Measurements from ENCODE around the gene SHROOM2.
A peak's percentile ranks its signal among the peaks of the same experiment; 100 is the strongest.

SHROOM2 gene

DNA sequence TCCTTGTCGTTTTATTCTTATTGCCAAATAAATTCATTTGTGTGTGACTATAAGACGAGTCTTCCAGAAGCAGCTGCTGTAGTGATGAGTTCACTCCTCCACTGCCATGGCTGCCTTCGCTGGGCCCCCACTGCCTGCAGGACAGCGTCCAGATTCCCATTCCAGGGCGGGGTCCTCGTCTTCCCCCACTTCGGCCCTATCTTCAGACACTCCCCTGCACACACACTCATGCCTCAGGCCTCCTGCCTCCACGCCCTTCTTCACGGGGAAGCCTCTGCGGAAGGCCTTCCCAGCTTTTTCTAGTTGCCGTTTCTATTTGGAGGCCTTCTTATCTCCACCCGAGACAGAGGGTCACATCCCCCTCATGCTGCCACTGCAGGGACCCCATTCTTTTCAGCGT is 80.4 kb downstream of the SHROOM2 start:
- no peak for DNase-seq (ENCODE audit: low spot score)

DNA sequence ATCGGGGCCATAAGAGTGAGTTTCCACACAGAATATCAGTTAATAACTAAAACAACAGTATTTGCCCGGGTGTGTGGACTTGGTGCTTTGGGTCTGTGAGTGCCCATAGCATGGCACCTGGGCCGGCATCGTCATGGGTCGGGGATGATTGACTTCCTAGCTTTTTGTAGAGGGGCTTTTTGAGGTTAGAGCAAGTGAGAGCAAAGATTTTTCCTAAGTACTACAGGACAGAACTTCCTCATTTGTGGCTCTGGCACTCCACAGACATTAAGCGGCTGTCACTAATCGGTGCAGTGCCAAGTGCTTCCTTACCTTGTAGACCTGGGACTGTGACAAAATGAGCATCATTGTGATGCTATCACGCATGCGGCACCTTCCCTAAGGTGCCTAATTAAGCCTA is 81.0 kb downstream of the SHROOM2 start:
- DNase-seq (ENCODE audit: low spot score): no peak

DNA sequence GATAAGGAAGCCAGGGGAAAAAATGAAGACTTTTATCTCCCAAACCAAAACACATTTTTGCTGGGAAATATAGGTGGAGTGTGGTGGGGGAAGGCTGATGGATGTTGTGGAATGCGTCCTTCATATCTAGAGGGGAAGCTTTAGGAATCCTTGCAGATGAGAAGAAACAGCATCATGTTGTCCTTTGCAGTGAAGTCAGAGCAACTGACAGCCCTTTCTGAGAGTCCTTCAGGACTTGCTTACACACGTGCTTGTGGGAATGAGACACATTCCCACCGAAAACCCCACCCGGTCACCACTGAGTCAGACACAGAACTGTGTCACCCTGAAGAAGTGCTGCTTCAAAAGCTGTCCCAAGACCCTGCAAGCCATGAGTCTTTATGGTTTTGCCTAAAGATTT is 81.5 kb downstream of the SHROOM2 start:
- DNase-seq (ENCODE audit: low spot score): no peak

DNA sequence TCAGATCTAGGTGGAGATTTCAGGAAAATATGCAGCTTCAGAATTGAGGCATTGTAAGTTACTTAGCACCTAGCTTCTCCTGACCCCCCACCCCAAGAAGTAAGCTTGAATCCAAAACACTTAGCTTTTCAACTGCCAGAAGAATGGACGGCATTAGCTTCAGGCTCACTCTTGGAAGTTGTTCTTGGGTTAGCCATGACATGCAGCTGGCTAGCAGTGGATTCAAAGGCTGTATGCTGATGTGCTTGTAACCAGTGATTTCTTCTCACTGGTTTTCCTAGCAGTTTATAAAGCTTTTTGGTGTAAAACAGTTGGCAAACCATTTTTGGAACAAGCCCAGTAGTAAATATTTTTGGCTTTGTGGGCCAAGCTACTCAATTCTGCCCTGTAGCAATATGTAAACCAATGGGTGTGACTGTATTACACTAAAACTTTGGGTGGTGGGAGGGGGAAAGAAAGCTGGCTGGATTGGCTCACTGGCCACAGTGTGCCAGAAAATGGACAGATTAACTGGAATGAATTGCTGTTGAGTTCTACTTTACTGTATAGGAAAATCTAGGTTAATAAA is 85.6 kb downstream of the SHROOM2 start:
- no peak for DNase-seq (ENCODE audit: low spot score)

DNA sequence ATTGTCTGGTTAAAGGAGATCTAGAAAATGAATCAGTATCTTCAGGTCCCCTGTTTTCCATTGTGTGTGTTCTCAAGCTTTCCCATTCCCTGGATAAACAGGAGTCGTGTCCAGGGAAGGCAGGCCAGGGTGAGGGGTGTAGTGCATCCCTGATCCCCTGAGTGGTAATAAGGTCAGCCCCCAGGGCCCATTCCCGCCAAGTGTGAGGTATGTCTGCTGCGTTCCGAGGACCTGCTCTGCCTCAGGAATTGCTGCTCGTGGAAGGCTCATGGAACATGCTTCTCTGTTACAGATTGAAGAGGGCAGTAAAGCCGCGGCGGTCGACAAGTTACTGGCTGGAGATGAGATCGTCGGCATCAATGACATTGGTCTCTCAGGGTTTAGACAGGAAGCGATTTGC is 87.1 kb downstream of the SHROOM2 start:
- no peak for DNase-seq (ENCODE audit: low spot score)

DNA sequence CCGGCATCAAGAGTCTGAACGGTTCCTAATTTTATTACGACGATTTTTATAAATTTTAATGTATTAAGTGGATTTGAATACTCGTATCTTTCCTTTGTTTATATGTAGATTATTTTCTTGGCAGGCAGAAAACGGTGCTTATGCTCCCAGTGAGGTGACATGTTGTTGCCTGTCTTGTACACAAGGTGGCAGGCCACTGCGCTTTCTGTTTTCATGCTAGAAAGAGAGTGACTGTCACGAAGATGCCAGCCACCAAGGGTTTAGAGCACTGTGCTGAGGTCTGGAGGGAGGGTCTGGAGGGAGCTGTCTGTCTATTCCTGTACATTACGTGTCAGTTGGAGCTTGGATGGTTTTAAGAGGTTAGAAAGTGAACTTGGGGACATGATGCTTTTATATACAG is 87.7 kb downstream of the SHROOM2 start:
- peak; percentile 15 for DNase-seq (ENCODE audit: low spot score)

DNA sequence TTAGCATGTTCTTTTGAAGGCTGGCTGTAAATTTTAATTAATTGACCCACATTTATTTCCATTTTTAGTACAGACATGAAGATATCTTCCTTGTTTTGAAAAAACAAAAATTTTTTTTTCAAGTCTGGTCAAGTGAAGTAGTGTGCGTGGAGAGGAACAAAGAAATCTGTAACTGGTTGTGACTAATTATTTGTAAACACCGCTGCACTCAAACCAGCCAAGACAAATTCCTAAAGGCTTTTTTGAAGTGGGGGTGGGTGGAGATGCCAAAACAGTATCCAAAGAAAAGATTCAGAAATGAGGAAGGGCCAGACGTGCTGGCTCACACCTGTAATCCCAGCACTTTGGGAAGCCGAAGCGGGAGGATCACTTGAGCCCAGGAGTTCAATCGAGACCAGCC is 88.3 kb downstream of the SHROOM2 start:
- no peak for DNase-seq (ENCODE audit: low spot score)

DNA sequence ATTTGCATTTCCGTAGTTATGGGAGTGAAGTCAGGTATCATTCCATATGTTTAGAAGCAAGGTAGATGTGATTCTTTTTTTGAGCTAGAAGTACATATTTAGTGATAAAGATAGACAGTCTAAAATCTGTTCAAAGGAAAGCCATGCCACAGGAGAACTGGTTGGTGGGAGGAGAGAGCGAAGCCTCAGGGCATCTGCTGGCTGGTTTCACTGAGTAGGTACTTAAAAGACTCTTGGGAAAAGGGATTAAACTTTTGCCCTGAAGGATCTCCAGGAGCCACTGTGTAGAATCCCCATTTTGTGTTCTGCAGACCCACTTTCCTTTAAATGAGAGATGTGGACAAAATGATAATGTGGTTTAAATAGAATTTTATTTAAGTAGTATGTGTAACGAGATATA is 89.6 kb downstream of the SHROOM2 start:
- DNase-seq (ENCODE audit: low spot score): no peak

DNA sequence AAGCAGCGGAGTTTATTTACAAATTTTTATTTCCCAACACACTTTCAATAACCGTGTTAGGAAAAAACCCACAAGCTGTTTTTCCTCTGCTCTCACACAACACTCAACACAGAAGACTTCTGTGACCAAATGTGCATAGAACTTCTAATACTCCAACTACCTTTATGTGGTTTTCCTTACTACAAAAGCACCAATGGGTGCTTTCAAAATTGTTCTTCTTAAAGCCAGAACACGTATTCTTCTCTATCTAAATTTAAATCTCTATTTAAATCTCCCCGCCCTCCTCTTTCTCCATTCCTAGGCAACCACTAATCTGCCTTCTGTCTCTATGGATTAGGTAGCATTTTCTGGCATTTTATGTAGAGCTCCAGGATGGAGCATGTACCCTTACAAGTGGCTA is 90.0 kb downstream of the SHROOM2 start:
- no peak for DNase-seq (ENCODE audit: low spot score)

DNA sequence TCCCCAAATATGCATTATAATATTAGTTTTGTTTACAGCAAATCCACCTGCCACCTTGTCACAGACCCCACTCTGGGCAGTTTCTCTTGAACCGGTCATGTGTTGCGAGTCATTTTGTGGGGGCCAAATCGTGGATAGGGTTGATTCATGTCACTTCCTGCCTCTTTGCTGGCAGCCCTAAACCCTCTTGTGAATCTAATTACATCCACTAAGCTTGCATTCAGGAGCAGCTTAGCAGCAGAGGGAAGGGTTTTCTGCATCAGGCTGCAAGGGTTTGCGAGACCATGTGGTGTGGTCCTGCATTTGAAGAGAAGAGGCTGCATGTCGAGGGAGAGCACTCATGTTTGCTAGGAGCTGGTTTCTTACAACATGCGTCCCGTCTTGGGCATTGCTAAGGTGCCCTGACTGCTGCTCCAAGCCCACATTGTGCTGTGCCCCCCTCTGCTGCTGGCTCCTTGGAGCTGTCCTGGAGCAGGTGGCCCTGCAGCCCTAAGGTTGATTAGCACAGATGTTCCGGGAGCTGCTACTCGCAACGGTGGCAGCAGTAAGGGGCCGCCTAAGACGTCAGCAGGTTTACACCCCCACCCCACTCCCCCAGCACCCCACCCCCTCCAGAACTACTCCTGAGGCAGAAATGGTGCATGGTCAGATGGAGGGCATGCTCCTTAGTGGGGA is 92.1 kb downstream of the SHROOM2 start:
- no peak for DNase-seq (ENCODE audit: low spot score)

DNA sequence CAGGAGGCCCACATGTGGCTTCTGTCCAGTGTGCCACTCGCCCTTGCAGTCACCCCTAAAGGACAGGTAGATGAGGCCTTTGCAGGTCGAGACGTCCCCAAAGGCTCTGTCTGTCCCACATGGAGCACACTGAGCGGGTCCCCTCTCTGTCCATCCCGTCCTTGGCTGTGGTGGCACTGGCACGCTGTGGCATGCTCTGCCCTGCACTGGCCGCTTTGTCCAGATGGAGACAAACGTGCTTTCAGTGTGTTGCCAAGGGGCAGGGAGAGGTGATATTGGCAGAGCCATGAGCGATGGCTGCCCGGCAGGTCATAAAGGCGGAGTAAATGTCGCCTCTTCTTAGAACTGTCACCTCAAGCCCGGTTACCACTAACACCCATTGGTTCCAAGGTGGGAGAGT is 94.0 kb downstream of the SHROOM2 start:
- no peak for DNase-seq (ENCODE audit: low spot score)

DNA sequence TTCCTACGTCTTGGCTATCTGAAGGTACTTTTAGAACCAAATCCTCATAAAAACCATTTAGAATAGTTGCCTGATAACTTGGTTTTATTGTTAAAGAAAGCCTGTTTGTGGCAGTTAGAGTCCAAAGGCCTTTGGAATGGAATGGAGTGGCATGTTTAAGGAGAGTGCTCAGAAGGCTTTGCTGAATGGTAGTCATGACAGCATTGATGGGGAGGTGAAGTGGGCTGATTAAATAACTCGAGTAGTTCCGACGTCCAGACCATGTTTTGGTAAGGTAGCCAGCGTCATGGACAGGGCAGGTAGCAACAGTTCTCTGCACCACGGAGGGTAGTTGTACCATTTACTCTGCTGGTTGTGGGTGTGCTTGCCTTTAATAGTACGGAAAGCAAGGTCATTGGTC is 94.6 kb downstream of the SHROOM2 start:
- DNase-seq (ENCODE audit: low spot score): no peak

DNA sequence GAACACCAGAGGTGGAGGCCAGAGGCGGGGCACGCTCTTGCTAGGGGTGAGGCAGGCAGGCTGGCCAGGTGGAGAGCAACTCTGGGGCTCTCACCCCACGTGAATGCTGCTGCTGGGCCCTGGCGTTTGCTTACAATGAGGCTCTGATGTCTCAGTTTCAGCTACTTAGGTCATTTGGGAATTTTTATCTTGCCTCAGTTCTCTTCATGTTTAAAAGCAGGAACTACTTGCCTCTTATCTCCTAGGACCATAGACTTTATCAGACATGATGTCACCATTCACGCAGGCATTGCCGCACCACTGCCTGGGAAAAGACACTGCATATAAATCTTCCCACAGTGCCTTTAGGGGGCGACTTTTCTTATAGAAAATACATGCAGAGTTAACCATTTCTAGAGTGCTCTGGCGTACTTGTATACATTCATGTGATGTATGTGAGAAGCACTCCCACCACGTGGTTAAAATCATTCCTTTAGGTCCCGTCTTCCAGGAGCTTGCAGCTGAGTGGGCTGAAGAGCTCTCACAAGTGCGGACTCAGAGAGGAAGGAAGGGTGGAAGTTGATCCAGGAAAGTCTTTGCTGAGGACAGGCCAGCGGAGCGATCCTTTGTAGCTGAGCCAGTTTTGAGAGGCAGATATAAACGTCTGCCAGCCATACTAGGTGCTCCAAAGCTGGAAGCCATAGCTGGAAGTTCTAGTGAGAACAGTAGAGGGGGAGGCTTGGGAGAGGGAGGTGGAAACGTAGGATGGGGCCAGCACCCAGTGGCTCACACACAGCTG is 96.6 kb downstream of the SHROOM2 start:
- no peak for DNase-seq (ENCODE audit: low spot score)

DNA sequence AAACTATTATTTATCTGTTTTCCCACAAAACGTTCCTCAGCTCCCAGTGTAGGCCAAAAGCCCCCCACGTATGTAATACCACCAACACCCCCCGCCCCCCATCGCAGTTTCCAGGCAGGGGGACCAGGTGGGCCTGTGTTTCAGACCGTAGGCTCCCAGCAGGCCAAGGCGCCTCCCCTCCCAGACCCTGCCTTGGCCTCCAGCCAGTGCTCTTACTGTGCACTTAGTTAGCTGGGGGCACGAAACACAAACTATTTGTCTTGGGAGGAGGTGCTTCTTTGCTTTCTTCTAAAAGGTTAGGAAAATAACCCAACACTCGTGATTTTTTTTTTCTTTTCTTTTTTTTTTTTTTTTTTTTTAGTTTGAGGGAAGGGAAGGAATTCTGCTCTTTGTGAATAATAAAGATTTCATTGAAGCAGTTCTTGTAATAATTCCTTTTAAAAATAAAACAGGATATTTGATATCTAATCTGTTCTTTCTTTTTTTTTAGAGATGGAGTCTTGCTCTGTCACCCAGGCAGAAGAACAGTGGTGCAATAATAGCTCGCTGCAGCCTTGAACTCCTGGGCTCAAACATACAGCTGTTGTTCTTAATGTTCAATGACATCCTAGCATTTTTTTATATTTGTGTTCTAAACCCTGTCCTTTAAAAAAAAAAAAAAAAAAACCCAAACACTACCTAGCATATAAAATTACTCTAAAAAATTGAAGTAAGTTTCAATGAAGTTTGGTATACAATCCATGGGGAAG is 98.0 kb downstream of the SHROOM2 start:
- no peak for DNase-seq (ENCODE audit: low spot score)

DNA sequence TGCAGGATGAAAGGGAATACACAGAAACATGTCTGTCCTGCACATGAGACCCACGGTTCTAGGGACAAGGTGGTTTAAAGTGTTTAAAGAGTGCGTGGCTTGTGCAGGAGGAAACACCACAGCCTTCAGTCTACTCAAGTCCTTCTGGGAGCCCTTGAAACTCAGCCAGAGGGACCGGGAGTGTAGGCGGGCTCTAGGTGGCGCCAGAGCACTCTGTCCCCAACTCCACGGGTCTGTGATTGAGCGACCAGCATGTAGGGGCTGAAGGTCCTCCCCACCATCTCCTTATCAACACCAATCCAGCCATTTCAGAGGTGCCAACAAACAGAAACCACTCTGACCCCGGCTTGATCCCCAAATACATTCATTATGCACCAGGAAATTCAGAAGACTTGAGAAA is 98.9 kb downstream of the SHROOM2 start:
- peak; percentile 49 for DNase-seq (ENCODE audit: low spot score)

DNA sequence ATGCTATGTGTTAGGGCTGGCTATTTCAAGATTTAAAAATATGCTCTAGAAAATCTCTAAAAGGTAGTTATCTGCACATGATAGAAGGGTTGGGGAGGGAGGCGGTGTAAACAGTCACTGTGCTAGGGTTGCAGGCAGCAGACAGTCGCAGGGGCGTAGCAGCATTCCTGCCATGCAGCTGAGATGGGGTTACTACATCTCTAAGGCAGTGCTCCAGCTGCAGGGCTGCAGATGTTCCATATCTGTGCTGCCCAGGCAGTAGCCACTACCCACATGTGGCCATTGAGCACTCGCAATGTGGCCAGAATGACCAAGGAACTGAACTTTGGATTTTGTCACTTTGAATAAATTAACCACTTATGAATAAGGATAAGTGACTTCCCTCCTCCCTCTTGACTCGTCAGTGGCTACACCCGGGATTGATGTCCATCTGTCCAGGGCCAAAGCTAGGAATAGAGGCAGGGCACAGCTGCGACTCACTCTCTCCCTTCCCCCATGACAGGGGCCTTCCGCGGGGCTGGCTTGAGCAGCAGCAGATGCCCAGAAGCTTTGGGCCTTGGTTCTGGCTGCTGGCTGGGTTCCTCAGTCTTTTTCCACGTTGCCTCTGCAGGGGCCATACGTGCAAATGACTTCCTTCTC is 101.5 kb downstream of the SHROOM2 start:
- DNase-seq (ENCODE audit: low spot score): no peak

DNA sequence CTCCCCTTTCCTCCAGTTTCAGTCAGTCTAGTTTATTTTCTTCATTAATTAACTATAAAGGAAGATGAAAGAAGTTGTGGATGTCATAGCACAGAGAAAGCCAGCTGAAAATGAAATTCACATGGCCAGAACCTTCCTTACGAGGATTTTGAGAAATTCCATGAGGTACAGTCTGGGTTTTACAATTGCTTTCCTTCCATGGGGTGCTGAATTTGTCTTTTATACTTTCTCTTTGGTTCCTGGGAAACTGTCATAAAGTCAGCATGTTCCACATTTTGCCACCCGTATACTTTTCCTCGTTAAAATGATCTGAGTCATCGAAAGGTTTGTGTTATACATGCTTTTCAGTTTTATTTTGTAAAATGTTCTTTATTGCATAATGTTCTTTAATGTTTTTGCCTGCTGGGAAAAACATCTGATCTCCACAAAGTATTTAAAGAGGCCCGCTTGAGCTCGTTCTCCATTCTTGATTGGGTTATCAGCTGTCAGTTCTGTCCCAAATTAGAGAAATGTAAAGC is 102.8 kb downstream of the SHROOM2 start:
- DNase-seq (ENCODE audit: low spot score): no peak

DNA sequence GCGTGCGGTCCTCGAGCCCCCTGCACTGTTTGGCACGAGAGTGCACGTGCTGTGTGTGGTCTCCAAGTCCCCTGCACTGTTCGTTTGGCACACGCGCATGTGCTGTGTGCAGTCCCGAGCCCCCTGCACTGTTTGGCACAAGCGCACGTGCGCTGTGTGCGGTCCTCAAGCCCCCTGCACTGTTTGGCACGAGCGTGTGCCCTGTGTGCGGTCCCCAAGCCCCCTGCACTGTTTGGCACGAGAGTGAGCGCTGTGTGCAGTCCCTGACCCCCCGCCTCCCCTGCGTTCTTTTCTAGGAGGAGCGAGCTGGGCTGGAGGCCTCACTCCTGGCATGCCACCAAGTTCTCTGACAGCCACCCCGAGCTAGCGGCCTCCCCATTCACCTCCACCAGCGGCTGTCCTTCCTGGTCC is 104.5 kb downstream of the SHROOM2 start:
- no peak for DNase-seq (ENCODE audit: low spot score)

DNA sequence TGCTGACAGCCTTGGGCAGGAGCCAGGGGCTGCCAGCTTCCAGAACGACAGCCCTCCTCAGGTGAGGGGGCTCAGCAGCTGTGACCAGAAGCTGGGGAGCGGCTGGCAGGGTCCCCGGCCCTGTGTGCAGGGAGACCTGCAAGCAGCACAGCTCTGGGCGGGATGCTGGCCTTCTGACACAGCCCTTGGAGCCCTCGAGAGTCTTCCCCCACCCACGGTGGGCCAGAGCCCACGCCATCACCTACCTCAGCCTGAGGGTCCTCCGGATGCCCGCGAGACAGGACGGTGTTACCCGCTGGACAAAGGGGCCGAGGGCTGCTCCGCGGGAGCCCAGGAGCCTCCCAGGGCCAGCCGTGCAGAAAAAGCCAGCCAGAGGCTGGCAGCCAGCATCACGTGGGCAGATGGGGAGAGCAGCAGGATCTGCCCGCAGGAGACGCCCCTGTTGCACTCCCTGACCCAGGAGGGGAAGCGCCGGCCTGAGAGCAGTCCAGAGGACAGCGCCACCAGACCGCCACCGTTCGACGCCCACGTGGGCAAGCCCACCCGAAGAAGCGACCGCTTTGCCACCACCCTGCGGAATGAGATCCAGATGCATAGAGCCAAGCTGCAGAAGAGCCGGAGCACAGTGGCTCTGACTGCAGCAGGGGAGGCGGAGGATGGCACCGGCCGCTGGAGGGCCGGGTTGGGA is 109.1 kb downstream of the SHROOM2 start:
- DNase-seq (ENCODE audit: low spot score): no peak

DNA sequence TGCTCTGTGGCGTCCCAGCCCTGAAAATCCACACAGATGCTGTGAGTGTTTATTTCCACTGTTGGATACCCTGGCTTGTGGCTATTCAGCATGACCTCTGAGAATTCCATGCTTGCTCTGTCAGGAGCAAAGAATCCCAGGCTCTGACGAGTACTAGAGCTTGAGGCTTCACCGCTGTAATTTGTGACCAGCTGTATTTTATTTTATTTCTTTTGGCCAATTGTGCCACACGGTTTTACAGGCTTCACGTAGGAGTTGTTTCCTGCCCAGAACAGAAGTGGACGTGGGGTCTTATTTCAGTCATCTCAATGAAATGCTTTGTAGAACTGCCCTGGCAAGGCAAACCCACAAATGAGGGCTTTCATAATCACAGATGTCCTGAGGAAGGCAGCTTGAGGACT is 111.5 kb downstream of the SHROOM2 start:
- DNase-seq (ENCODE audit: low spot score): no peak

DNA sequence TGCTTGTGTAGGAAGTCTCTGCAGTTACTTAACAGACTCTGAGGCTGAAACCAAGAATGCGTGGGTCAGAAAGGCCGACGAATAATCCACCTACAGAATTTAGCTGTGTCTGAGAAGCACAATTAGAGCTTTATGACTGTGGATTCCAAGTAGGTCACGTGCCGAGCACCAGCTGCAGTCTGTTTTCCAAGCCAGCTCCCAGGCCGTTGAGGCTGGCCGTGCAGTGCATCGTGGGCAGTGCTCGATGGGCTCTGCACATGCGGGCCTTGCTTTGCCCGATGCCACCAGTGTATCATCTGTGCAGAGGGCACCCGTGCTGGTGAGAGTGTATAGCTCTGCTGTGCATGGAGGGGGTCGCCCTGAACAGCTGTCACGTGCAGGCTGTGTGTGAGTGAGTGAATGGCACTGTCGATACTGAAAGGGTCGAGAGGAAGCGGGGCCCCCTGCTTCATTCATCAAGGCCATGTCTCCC is 113.4 kb downstream of the SHROOM2 start:
- no peak for DNase-seq (ENCODE audit: low spot score)
